ENCODE data around the gene SFMBT2. TPM values are rescaled to one million over a fixed set of nuclear protein-coding genes. Genes with fewer than 3 reads are reported as not detected.

The SFMBT2 gene
- total RNA-seq, result 1.8 and 2.9 TPM in 2 replicates

DNA sequence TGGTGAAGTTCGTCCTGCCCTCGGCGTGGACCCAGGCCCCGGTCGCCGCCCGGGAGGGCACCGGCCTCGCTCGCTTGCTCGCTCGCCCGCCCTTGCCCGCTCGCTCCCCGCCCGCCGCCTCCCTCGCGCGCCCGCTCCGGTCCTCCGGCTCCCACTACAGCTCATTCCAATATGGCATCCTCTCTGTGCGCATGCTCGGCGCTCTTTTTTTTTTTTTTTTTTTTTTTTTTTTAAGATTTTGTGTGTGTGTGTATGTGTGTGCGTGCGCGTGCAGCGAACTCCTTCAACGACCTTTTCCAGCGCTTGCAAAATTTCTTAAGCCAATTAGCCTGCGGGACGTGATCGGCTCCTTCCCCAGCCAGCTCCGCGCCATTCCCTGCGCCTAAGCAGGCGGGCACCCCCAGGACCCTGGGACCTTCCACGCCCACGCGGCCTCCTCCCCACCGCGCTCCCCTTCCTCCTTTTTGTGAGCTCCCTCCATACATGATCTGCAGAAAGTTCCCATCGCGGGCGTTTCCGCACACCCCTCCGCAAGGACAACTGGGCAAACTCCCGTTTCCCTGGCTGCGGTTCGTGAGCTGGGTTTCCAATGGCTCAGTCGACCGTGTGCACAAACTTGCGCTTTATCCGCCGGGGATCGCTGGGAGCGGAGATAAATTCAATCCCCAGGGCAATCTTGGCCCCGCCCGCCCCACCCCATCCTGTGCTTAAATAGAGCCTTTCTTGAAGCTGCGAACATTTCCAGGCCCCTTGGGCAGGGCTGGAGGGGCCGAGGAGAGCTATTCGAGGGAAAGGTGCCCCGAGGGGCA, at the start of gene SFMBT2:
TSS of gene SFMBT2 (minus strand) at position 173 of the 809 bp plus-strand sequence. CDS start 29,136 bp downstream, outside the sequence.

Small RNA genes within 50 kb of the gene (small RNA-seq; reads per million reads assigned to genes)
- gene AL590095.2 (not detected), gene COX6CP17 (not detected)
